ENCODE measurements around the gene SLC9A5.

GRCh38 chr16:67302076-67302475 is 53.3 kb downstream of the SLC9A5 start:
- TF ChIP-seq CTCF (IDR thresholded peaks at IDR 0.05) (no peak), BHLHE40 (IDR thresholded peaks at IDR 0.05; ENCODE audit: low read depth, low read length) (no peak), EP300 (IDR thresholded peaks at IDR 0.05) (no peak), POLR2A (IDR thresholded peaks at IDR 0.05; ENCODE audit: low read length) (no peak), ZNF302 (CRISPR knock-in tag; IDR thresholded peaks at IDR 0.05) (no peak), CEBPB (IDR thresholded peaks at IDR 0.05) (no peak), MAX (IDR thresholded peaks at IDR 0.05) (no peak), HOXB5 (CRISPR knock-in tag; IDR thresholded peaks at IDR 0.05) (no peak)
